ENCODE data around the gene ESYT3.

- TF ChIP-seq CTCF (conservative IDR thresholded peaks at IDR 0.05 in 1 of 2, IDR thresholded peaks at IDR 0.05 in 1 of 2; ENCODE audit: low read depth in 1 of 2, low read length in 2 of 2) (no peak), EZH2 (IDR thresholded peaks at IDR 0.05; ENCODE audit: low read length, missing control alignments) (no peak)
These were observed 23.7 kb downstream of the ESYT3 start for GRCh38 chr3:138457863-138458735.

Data from fibroblast of lung (primary cell).